GM19397 (cell line): ENCODE data around the gene CDH26.
A peak's percentile ranks its signal among the peaks of the same experiment; 100 is the strongest.

Experiments
- ATAC-seq: cut with Tn5 transposase; IDR thresholded peaks from one replicate; pipeline ENCODE4 v1.9.1; 2021; ENCODE audit warnings: mild to moderate bottlenecking, moderate library complexity; ENCODE audit not compliant: unreplicated experiment

Gene CDH26

DNA sequence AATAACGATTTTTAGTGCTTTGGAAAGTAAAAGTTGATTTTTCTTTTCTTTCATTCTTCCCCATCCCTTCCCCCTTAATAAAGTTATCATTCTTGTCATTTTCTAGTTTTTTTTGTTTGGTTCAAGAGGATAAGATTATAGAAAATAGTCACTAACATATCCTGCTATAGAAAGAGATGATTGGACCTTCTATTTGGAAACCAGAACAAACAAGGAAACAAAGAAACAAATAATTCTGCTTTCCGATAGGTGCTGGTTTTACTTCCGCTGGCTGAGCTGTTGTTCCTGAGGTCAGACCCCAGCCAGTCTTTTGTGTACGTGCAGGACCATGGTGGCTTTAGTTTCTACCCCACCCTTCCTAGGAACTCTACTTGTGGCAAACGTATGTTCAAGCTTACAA lies at the start of gene CDH26:
CDH26 (plus strand) TSS at position 301 of the 400 bp plus-strand sequence. CDS start 304 bp downstream, outside the sequence.
- ATAC-seq: no peak

DNA sequence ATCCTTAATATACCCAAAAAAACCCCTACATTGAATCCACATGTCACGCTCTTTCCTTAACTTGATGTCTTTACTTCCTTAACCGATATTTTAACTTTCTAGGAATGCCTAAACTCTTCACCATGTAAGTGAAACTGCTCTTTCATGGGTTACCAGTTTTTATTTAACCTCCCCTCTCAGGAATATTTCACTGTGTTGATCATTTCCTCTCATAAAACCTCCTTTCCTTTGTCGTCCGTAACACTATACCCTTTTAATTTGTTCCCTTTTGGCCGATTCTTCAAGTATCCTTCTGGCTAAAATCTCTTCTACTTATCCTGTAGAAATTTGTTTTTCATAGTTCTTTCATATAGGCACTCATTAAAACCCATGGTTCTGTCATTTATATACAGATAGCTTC lies 49.4 kb upstream of the CDH26 start:
- ATAC-seq: no peak

DNA sequence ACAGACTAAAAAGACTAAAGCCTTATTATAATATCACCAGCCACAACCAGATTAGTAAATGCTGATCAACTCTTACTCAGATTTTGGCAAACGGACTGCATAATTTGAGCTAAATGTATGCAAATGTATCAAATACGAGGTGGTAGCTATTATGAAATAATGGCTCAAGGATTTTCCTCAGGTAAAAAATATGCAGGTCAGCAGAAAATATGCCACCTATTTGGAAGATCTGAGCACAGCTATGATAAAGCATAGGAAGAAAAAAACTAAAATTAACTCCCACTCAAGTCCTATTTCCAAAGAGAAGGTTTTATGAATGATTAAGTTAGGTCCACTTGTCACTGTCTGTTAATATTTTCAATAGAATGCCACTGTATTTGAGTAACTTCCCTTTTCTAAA lies 47.2 kb upstream of the CDH26 start:
- ATAC-seq: no peak

GRCh38 chr20:59912609-59913008 lies 45.6 kb upstream of the CDH26 start:
- ATAC-seq: no peak

DNA sequence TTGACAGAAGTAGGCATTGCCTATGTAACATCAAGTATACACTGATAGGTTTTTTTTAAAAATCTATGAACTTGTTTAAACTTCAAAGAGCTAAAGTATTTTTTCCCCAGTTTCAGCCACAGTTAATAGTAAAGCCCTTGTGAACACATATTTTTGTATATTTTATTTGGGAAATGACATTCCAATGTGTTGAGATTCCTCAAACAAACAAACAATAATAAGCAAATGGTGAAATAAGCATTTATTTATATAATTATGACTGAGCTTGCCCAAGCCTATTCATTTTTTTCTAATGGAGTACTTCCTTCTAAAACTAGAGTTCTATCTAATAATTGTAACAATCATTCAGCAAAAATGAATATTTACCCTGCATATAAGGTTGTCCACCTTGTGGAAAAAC lies 37.3 kb upstream of the CDH26 start:
- no peak for ATAC-seq

DNA sequence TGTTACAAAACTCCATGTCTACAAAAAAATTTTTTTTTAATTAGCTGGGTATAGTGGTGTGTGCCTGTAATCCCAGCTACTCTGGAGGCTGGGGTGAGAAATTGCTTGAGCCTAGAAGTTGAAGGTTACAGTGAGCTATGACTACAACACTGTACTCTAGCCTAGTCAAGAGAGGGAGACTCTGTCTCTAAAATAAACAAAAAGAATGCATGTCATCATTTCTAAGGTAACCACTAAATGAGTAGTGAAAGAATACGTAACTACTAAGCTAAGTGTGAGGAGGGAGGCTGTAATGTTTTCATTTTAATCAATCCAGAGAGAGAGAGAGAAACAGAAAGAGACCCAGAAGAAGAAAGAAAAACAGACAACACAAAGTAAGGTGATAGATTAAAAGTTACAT lies 34.7 kb upstream of the CDH26 start:
- no peak for ATAC-seq

DNA sequence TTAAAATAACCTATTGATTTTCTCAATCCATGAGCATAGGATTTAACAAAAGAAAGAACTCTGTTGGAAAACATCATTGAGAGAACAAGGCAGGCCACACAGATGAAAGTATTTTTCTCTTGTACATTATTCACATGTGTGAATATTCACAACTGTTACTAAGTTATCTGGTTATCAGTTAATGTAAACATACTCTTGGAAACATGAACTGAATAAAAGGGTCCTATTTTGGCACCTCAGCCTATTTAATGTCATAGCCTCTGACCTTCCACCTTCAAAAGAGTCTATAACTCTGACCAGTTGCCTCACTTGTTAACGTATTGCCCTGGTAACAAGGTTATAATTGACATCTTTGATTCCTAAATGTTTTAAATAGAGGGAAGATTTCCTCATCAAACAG lies 32.9 kb upstream of the CDH26 start:
- no peak for ATAC-seq

GRCh38 chr20:59925899-59926298 lies 32.3 kb upstream of the CDH26 start:
- ATAC-seq: no peak

- ATAC-seq: no peak
These were observed 26.5 kb upstream of the CDH26 start for GRCh38 chr20:59931511-59932312.

DNA sequence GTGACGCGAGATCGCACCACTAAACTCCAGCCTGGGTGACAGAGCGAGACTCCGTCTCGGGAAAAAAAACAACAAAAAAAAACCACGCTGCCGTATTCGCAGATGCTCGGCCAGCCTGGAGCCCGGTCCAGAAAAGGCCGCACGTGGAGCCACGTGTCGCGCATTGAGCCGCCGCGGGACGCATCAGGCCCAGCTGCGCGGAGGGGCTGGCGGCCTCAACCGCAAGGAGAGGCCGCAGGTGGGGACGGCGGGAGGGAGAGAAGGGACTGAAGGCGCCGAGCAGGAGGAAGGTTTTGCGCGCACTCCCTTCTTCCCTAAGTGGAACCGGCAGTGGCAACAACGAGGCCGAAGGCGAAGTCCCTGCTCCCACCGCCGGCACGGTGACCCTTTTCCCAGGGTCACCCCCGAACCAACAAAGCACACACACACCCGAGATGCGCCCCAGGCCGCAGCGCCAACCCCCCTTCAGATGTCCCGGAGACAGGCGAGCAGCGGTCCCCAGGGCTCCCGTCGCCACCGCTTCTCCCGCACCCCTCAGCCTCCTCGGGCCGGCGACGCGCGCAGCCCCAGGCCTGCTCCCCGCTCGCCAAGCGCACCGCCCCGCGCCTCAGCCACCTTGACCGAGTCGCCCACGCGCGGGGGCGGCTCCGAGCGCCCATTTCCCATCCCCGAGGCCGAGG lies 25.5 kb upstream of the CDH26 start:
- no peak for ATAC-seq

GRCh38 chr20:59933296-59933848 lies 24.9 kb upstream of the CDH26 start, which contains the start of gene SYCP2:
SYCP2 (minus strand) TSS chr20:59933637; CDS start chr20:59922413, 11,224 bp downstream.
- ATAC-seq: no peak

DNA sequence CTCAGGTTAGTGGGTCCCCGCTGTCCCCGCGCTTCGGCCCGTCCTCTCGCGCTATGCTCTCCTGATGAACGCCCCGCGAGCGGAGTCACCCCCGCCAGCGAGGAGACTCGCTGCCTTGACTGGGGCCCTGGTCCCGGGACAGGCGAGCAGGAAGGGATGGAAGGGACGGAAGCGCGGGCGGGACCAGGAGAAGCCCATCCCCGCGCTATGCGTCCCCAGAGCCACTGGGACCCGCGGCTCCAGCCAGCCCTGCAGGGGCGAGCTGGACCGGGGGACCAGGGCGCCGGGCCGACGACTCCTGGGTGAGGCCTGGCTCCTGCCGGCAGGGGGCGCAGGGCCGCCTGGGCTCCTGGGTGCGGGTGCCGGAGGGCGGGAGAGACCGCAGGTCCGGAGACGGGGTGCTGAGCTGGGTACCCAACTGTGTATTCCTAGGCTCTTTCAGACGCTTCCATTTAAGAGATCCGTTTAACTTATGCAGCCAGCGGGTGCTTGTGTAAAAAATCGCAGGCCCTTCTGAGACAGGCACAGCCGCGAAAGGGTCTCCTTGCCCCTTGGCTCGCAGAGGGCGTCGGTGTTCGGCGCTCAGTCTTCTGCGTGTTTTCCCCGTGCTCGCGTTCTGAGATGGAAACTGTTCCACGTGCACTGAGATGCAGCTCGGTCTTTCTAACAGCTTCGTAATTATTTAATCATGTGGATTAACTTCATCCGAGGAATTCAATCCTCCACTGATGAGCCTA lies 24.2 kb upstream of the CDH26 start:
- ATAC-seq: peak; percentile 83

- no peak for ATAC-seq
These were observed 22.6 kb upstream of the CDH26 start for GRCh38 chr20:59935457-59936185.

GRCh38 chr20:59936409-59936808 lies 21.8 kb upstream of the CDH26 start:
- ATAC-seq: no peak

DNA sequence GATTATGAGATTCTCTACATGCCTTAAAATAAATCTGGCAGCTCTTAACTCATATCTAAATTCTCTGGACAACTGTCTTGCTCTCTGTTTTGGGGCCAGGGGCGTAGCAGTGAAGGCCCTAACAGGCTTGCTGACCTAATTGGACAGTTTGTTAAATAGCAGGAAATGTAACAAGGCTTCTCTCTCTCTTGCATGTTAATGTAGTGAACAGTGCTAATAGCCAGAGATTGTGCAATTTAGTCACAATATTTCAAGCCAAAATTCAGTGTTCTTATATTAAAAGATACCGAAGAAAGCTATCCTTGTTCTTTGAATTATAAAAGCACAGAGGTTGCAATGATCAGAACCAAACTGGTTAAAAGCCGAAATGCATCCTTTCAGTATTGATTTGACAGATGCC lies 21.1 kb upstream of the CDH26 start:
- ATAC-seq: no peak

- no peak for ATAC-seq
These were observed 20.0 kb upstream of the CDH26 start for GRCh38 chr20:59938221-59938620.

DNA sequence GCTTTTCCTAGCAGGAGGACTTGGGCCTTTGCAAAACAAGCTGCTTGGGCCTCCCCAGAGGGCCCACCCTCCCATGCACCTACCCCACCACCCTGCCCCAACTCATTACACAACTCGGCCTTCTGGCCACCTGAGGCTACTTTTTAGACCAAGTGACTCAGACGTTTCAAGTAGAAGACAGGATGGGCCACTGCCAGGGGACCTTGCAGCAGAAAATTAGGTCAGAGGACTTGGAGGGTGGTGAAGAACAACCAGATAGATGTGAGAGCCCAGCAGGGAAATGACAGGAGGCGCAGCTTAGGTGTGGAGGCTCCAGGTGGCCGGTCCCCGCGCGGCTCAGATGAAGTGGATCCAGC lies 19.5 kb upstream of the CDH26 start:
- no peak for ATAC-seq

- no peak for ATAC-seq
These were observed 19.0 kb upstream of the CDH26 start for GRCh38 chr20:59939052-59939878.

DNA sequence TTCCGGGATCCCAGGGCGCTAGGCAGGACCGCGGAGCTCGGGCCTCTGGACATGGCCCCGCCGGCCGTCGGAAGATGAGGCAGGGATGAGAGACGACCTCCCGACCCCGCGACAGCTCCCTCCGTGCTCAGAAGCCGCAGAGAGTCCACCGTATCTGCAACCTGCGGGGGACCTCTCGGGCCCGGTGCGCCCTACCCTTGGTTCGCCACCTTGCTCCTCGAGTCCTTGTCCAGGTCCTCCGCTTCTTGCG lies 18.4 kb upstream of the CDH26 start:
- ATAC-seq: peak; percentile 35
